ENCODE measurements around the gene DEPDC7. TPM values are rescaled to one million over a fixed set of nuclear protein-coding genes. Genes with fewer than 3 reads are reported as not detected.

Gene DEPDC7
- 10 to 100 TPM in 1 of 2 donors, 1 to 10 TPM in 1; 7.1 to 64.8 TPM for total RNA-seq
- 10 to 100 TPM; 21.0 to 62.0 TPM for polyA plus RNA-seq

DNA sequence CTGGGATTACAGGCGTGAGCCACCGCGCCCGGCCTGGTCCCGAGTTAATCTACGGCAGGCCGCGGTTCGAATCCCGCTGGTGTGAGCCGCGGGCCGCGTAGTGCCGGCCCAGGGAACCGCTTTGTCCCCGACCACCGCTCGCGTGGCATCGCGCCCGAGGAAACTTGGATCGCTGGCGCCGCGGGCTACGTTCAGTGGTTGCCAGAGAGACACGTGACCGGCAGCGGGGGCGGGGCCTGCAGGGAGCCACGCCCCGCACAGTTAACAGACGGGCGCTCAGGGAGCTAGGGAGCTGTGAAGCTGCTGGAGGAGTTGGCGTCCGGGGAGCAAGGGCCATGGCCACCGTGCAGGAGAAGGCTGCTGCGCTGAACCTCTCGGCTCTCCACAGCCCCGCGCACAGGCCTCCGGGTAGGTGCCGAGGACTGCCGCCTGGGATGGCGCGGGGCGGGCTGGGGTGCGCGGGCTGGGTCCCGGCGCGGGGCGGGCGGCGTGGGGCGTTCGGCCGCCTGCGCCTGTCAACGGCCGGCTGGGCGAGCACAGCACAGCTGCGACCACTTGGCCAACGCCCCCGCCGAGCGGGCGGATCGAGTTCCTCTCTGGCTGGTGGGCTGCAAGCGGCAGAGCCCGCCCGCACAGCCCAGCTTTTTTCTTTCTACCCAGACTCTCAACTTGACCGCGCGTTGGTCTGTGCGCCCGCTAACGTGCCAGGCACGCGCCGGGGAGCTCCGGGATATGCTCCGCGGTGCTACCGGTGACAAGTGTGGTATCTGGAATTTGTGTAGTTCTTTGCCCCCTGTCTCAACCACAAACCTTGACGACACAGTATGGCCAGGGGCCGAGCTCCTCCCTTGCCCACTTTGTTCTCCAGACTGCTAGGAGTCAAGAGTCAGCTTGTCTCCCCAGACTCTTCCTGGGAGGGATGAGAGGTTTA is at the start of gene DEPDC7:
TSS of gene DEPDC7 (plus strand) at position 258 of the 931 bp plus-strand sequence. CDS start at position 336, 78 bp downstream.
- Histone ChIP-seq H3K27me3 (ENCODE audit: control insufficient read depth in 4 of 4, insufficient read depth in 4 of 4, low read length in 3 of 4) (no peaks in the 10 kb centered on the region), H3K27ac (ENCODE audit: low read depth in 1 of 2, low read length in 2 of 2) (peak within 1 kb of the TSS; percentile 74 to 75), H3K4me1 (ENCODE audit: control insufficient read depth in 4 of 4, insufficient read depth in 4 of 4, low read length in 3 of 4) (peaks cover 7 to 51% (median 29%) of the 10 kb centered on the region in 4 donors), H3K9me3 (ENCODE audit: control insufficient read depth in 4 of 4, low read length in 3 of 4) (no peaks in the 10 kb centered on the region), H3K4me3 (ENCODE audit: low read depth in 1 of 3, low read length in 3 of 3) (peak within 1 kb of the TSS; percentile 69 to 98 (median 93)), H3K9ac (ENCODE audit: low read depth in 1 of 2, low read length in 2 of 2) (peak within 1 kb of the TSS; percentile 93 to 98), H3K36me3 (ENCODE audit: control insufficient read depth in 4 of 4, insufficient read depth in 3 of 4, low read depth in 1 of 4, low read length in 3 of 4) (no peaks in the 10 kb centered on the region)
- peak; percentile 62 for TF ChIP-seq YY1 (IDR thresholded peaks at IDR 0.05)
- TF ChIP-seq, protein P1, sequence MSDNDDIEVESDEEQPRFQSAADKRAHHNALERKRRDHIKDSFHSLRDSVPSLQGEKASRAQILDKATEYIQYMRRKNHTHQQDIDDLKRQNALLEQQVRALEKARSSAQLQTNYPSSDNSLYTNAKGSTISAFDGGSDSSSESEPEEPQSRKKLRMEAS (IDR thresholded peaks at IDR 0.05): no peak
- TF ChIP-seq, protein P2, sequence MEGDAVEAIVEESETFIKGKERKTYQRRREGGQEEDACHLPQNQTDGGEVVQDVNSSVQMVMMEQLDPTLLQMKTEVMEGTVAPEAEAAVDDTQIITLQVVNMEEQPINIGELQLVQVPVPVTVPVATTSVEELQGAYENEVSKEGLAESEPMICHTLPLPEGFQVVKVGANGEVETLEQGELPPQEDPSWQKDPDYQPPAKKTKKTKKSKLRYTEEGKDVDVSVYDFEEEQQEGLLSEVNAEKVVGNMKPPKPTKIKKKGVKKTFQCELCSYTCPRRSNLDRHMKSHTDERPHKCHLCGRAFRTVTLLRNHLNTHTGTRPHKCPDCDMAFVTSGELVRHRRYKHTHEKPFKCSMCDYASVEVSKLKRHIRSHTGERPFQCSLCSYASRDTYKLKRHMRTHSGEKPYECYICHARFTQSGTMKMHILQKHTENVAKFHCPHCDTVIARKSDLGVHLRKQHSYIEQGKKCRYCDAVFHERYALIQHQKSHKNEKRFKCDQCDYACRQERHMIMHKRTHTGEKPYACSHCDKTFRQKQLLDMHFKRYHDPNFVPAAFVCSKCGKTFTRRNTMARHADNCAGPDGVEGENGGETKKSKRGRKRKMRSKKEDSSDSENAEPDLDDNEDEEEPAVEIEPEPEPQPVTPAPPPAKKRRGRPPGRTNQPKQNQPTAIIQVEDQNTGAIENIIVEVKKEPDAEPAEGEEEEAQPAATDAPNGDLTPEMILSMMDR (IDR thresholded peaks at IDR 0.05; ENCODE audit: low read depth, low read length, missing input control): no peak
- peak in 1 of 2 donors; percentile 21 for TF ChIP-seq RAD21 (IDR thresholded peaks at IDR 0.05)
- TF ChIP-seq, protein P3, sequence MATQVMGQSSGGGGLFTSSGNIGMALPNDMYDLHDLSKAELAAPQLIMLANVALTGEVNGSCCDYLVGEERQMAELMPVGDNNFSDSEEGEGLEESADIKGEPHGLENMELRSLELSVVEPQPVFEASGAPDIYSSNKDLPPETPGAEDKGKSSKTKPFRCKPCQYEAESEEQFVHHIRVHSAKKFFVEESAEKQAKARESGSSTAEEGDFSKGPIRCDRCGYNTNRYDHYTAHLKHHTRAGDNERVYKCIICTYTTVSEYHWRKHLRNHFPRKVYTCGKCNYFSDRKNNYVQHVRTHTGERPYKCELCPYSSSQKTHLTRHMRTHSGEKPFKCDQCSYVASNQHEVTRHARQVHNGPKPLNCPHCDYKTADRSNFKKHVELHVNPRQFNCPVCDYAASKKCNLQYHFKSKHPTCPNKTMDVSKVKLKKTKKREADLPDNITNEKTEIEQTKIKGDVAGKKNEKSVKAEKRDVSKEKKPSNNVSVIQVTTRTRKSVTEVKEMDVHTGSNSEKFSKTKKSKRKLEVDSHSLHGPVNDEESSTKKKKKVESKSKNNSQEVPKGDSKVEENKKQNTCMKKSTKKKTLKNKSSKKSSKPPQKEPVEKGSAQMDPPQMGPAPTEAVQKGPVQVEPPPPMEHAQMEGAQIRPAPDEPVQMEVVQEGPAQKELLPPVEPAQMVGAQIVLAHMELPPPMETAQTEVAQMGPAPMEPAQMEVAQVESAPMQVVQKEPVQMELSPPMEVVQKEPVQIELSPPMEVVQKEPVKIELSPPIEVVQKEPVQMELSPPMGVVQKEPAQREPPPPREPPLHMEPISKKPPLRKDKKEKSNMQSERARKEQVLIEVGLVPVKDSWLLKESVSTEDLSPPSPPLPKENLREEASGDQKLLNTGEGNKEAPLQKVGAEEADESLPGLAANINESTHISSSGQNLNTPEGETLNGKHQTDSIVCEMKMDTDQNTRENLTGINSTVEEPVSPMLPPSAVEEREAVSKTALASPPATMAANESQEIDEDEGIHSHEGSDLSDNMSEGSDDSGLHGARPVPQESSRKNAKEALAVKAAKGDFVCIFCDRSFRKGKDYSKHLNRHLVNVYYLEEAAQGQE (IDR thresholded peaks at IDR 0.05): peak; percentile 78
- TF ChIP-seq GABPA (IDR thresholded peaks at IDR 0.05 in 1 of 2, conservative IDR thresholded peaks at IDR 0.05 in 1 of 2): no peak
- TF ChIP-seq FOXA2 (IDR thresholded peaks at IDR 0.05): no peak
- TF ChIP-seq, protein P4, sequence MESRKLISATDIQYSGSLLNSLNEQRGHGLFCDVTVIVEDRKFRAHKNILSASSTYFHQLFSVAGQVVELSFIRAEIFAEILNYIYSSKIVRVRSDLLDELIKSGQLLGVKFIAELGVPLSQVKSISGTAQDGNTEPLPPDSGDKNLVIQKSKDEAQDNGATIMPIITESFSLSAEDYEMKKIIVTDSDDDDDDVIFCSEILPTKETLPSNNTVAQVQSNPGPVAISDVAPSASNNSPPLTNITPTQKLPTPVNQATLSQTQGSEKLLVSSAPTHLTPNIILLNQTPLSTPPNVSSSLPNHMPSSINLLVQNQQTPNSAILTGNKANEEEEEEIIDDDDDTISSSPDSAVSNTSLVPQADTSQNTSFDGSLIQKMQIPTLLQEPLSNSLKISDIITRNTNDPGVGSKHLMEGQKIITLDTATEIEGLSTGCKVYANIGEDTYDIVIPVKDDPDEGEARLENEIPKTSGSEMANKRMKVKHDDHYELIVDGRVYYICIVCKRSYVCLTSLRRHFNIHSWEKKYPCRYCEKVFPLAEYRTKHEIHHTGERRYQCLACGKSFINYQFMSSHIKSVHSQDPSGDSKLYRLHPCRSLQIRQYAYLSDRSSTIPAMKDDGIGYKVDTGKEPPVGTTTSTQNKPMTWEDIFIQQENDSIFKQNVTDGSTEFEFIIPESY (IDR thresholded peaks at IDR 0.05): no peak
- TF ChIP-seq HNF4A (conservative IDR thresholded peaks at IDR 0.05): peak; percentile 40 to 56
- TF ChIP-seq HNF4G (IDR thresholded peaks at IDR 0.05): no peak
- TF ChIP-seq FOXA1 (IDR thresholded peaks at IDR 0.05): no peak
- peak in 1 of 2 donors; percentile 49 for TF ChIP-seq EGR1 (IDR thresholded peaks at IDR 0.05; ENCODE audit: low read depth in 2 of 2)
- peak; percentile 81 for TF ChIP-seq TAF1 (conservative IDR thresholded peaks at IDR 0.05)
- no peak for TF ChIP-seq JUND (IDR thresholded peaks at IDR 0.05)
- no peak for TF ChIP-seq NR2F2 (IDR thresholded peaks at IDR 0.05)
- peak; percentile 58 for TF ChIP-seq SP1 (IDR thresholded peaks at IDR 0.05)
- TF ChIP-seq, protein P5, sequence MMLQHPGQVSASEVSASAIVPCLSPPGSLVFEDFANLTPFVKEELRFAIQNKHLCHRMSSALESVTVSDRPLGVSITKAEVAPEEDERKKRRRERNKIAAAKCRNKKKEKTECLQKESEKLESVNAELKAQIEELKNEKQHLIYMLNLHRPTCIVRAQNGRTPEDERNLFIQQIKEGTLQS (IDR thresholded peaks at IDR 0.05): no peak
- TF ChIP-seq RXRA (IDR thresholded peaks at IDR 0.05): peak in 1 of 2 donors; percentile 31
- 2% methylated on average over 89 of the region's 89 CpGs for WGBS
- peak; percentile 91 for DNase-seq (ENCODE audit: low spot score)

Measured in liver (tissue), 9 donors.